NCI-H1930 (cell line): ENCODE data around the gene RAB11FIP5.
"Not testable (repeated sequence)": the region's sequence is repeated elsewhere in the genome, so short reads cannot be mapped to it uniquely, and the experiment has no call there.

Source experiments
- DNase-seq, 2 experiments: peaks; one replicate each; lab custom pipeline; 2025; lab: John Stamatoyannopoulos, UW

RAB11FIP5 gene

GRCh38 chr2:73069855-73070642 lies 42.7 kb downstream of the RAB11FIP5 start:
- DNase-seq: no peak

- no peak for DNase-seq
Measured at GRCh38 chr2:73069041-73069854, 43.5 kb downstream of the RAB11FIP5 start.

GRCh38 chr2:73068147-73068546 lies 44.6 kb downstream of the RAB11FIP5 start:
- no peak for DNase-seq

GRCh38 chr2:73067043-73067442 lies 45.7 kb downstream of the RAB11FIP5 start:
- no peak for DNase-seq

GRCh38 chr2:73065070-73065469 lies 47.7 kb downstream of the RAB11FIP5 start:
- DNase-seq: not testable (repeated sequence)

- DNase-seq: no peak
Measured at GRCh38 chr2:73063909-73064875, 48.6 kb downstream of the RAB11FIP5 start.

- DNase-seq: no peak
Measured at GRCh38 chr2:73063472-73063871, 49.3 kb downstream of the RAB11FIP5 start.

GRCh38 chr2:73059106-73059505 lies 53.6 kb downstream of the RAB11FIP5 start:
- no peak for DNase-seq

GRCh38 chr2:73054980-73055379 lies 57.8 kb downstream of the RAB11FIP5 start:
- no peak for DNase-seq

- no peak for DNase-seq
Measured at GRCh38 chr2:73053316-73054114, 59.2 kb downstream of the RAB11FIP5 start.

GRCh38 chr2:73050121-73050545 lies 62.6 kb downstream of the RAB11FIP5 start:
- no peak for DNase-seq

GRCh38 chr2:73043929-73044832 lies 68.6 kb downstream of the RAB11FIP5 start:
- DNase-seq: no peak

GRCh38 chr2:73043276-73043675 lies 69.5 kb downstream of the RAB11FIP5 start:
- no peak for DNase-seq

GRCh38 chr2:73037947-73038585 lies 74.7 kb downstream of the RAB11FIP5 start:
- peak in 1 of 2 experiments; percentile 52 for DNase-seq

GRCh38 chr2:73036766-73037165 lies 76.0 kb downstream of the RAB11FIP5 start:
- no peak for DNase-seq

GRCh38 chr2:73035899-73036711 lies 76.6 kb downstream of the RAB11FIP5 start:
- no peak for DNase-seq

GRCh38 chr2:73034661-73035375 lies 77.9 kb downstream of the RAB11FIP5 start:
- no peak for DNase-seq
